Retinal pigment epithelial cell (primary cell): Measurements from ENCODE around the gene MEIS1.

Experiments
- DNase-seq: peaks from one replicate; pipeline ENCODE4 v3.0.0-alpha.2; 2010; ENCODE audit warnings: low read depth
- H3K4me3 ChIP-seq: 2 replicates; pipeline ENCODE4 v1.5.1; 2011; ENCODE audit warnings: mild to moderate bottlenecking, low read length, control low read depth, moderate library complexity
- TF ChIP-seq, protein P1 (sequence below): conservative IDR thresholded peaks from 2 replicates; pipeline ENCODE4 v1.5.1; 2011; ENCODE audit warnings: low read depth, low read length, control low read depth, inconsistent platforms

The MEIS1 gene

GRCh38 chr2:66496670-66497420, 61.9 kb downstream of the MEIS1 start:
- DNase-seq: no peak
- TF ChIP-seq, protein P1, sequence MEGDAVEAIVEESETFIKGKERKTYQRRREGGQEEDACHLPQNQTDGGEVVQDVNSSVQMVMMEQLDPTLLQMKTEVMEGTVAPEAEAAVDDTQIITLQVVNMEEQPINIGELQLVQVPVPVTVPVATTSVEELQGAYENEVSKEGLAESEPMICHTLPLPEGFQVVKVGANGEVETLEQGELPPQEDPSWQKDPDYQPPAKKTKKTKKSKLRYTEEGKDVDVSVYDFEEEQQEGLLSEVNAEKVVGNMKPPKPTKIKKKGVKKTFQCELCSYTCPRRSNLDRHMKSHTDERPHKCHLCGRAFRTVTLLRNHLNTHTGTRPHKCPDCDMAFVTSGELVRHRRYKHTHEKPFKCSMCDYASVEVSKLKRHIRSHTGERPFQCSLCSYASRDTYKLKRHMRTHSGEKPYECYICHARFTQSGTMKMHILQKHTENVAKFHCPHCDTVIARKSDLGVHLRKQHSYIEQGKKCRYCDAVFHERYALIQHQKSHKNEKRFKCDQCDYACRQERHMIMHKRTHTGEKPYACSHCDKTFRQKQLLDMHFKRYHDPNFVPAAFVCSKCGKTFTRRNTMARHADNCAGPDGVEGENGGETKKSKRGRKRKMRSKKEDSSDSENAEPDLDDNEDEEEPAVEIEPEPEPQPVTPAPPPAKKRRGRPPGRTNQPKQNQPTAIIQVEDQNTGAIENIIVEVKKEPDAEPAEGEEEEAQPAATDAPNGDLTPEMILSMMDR: no peak
- no peak overlapping the region for H3K4me3 ChIP-seq

DNA sequence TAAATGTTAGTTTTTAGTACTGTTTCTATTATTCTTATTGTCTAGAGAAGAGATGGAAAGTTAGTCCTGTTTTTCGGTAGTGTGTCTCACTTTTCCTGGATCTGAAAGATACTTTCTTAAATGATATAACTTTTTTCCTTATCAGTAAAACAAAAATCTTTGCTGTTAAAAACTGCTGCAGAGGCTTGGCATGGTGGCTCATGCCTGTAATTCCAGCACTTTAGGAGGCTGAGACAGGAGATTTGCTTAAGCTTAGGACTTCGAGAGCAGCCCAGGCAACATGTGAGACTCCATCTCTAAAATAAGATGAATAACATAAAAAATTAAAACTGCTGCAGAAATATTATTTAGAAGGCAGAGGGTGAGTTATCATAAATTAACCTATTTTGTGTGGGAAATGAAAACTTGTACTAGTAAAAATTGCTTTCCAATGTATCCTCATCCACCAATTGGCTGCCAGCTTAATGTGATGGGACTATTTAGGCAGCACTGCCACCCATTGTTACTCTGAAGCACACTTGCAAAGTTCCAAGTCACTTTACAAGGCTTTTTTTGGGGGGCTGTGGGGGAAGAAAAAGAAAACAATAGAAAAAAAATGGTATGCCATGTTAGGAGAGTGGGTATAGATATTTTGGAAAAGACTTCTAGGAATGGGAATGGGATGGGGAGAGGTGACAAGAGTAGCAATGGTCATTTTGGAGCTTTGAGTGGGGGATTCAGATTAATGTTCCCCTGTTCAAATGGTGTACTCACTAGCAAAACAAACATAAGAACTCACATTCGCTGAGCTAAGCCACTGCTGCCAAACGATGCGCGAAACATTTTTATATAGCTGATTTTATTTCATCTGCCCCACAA, 62.7 kb downstream of the MEIS1 start:
- TF ChIP-seq, protein P1: no peak
- no peak for DNase-seq
- H3K4me3 ChIP-seq: no peak overlapping the region

GRCh38 chr2:66498289-66498975, 63.5 kb downstream of the MEIS1 start:
- H3K4me3 ChIP-seq: no peak overlapping the region
- DNase-seq: no peak
- TF ChIP-seq, protein P1: no peak

GRCh38 chr2:66501267-66501666, 66.3 kb downstream of the MEIS1 start:
- DNase-seq: no peak
- TF ChIP-seq, protein P1: no peak

GRCh38 chr2:66506265-66506664, 71.3 kb downstream of the MEIS1 start:
- no peak for DNase-seq
- H3K4me3 ChIP-seq: no peak overlapping the region
- TF ChIP-seq, protein P1: no peak

More at GRCh38 chr2:66501267-66501666, 66.3 kb downstream of the MEIS1 start:
- no peak overlapping the region for H3K4me3 ChIP-seq

DNA sequence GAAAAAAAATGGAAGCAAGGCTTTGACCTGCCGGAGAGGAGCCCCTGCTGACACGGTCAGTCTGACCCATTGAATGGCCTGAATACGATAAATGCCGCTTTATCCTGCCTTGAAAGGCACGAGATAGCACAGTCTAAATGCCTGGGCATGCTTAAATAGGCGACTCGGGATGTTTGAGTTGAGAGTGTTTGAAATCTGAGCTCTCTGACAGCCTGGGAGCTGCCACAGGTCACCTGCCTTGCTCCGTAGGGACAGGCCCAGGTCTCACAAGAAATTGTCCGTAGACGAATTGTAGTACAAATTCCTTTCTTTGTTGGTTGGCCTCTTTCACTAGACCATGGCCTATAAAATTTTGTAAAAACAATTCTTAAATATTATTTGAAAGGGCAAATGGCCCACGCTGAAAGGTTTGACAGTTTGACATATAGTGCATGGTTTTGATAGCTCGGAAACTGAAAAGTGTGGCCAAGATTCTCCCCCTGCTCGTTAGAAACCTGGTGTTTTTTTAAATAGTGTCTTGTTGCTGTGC, 72.8 kb downstream of the MEIS1 start:
- DNase-seq: no peak
- no peak overlapping the region for H3K4me3 ChIP-seq
- TF ChIP-seq, protein P1: no peak
